WI38 (cell line): ENCODE results near the gene NECAB3.
"Not testable (repeated sequence)": the region's sequence is repeated elsewhere in the genome, so short reads cannot be mapped to it uniquely, and the experiment has no call there.

Experiments
- H3K4me3 ChIP-seq: 2 replicates; pipeline ENCODE4 v1.5.1; 2011; ENCODE audit warnings: low read depth, mild to moderate bottlenecking, control low read depth, low read length
- TF ChIP-seq, protein P1 (sequence below): IDR thresholded peaks from 2 replicates; pipeline ENCODE4 v1.5.1; 2012; ENCODE audit warnings: low read depth, mild to moderate bottlenecking, control low read depth, low read length

Gene NECAB3

DNA sequence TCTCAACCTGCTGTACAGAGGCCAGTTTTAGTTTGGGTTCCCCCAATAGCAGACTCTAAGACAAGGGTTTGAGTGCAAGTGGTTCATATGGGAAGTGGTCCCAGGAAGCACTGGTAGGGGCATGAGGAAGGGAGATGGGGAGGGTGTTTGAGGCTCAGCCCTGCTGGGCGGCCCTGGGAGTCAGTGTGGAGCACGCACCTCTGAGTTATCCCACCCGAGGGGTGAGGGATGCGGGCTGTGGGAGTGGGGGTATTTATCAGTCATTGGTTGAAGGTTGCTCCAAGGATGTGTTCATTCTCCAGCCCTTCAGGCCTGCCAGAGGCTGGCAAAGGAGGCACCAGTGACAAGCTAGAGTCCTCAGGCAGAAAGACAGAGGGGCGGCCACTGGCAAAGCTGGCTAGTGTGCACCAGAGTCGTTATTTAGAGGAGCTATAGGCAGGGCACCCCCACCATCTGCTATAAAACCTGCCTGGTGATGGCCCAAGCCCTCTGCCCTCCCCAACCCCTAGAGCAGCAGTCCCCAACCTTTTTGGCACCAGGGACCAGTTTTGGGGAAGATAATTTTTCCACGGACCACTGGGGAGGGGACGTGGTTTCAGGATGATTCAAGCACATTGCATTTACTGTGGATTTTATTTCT, 29.4 kb upstream of the NECAB3 start:
- TF ChIP-seq, protein P1, sequence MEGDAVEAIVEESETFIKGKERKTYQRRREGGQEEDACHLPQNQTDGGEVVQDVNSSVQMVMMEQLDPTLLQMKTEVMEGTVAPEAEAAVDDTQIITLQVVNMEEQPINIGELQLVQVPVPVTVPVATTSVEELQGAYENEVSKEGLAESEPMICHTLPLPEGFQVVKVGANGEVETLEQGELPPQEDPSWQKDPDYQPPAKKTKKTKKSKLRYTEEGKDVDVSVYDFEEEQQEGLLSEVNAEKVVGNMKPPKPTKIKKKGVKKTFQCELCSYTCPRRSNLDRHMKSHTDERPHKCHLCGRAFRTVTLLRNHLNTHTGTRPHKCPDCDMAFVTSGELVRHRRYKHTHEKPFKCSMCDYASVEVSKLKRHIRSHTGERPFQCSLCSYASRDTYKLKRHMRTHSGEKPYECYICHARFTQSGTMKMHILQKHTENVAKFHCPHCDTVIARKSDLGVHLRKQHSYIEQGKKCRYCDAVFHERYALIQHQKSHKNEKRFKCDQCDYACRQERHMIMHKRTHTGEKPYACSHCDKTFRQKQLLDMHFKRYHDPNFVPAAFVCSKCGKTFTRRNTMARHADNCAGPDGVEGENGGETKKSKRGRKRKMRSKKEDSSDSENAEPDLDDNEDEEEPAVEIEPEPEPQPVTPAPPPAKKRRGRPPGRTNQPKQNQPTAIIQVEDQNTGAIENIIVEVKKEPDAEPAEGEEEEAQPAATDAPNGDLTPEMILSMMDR, result no peak

DNA sequence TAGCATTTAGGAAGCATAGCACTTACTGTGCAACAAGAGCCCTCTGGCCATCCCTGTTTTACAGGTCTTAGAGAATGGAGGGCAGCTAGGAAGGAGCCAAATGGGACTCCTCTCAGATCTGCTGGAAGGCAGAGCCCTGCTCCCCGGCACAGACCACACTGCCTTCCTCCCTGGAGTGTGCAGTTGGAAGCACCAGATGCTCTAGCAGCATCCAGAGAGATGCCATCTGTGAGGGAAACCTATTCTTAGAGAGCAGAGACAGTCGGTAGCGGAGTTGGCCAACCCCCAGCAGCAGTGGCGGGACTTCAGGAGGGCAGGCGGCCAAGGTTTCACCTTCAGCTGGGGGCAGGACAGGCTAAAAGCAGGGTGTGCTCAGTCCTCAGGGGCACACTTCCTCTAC, 28.6 kb upstream of the NECAB3 start:
- no peak overlapping the region for H3K4me3 ChIP-seq

More for the DNA sequence above, 29.4 kb upstream of the NECAB3 start:
- no peak overlapping the region for H3K4me3 ChIP-seq

DNA sequence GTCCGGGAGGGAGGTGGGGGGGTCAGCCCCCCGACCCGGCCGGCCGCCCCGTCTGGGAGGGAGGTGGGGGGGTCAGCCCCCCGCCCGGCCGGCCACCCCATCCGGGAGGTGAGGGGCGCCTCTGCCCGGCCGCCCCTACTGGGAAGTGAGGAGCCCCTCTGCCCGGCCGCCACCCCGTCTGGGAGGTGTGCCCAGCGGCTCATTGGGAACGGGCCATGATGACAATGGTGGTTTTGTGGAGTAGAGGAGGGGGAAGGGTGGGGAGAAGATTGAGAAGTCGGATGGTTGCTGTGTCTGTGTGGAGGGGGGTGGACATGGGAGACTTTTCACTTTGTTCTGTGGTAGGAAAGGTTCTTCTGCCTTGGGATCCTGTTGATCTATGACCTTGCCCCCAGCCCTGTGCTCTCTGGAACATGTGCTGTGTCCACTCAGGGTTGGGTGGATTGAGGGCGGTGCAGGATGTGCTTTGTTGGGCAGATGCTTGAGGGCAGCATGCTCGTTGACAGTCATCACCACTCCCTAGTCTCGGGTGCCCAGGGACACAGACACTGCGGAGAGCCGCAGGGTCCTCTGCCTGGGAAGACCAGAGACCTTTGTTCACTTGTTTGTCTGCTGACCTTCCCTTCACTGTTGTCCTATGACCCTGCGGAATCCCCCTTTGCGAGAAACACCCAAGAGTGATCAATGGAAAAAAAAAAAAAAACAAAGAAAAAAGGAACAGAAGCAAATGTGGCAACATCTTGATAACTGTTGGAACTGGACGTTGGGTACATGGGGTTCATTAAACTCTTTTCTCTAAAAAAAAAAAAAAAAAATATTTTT, 27.6 kb upstream of the NECAB3 start:
- no peak overlapping the region for H3K4me3 ChIP-seq
- TF ChIP-seq, protein P1, result no peak

More for the DNA sequence above, 28.6 kb upstream of the NECAB3 start:
- TF ChIP-seq, protein P1, result no peak

DNA sequence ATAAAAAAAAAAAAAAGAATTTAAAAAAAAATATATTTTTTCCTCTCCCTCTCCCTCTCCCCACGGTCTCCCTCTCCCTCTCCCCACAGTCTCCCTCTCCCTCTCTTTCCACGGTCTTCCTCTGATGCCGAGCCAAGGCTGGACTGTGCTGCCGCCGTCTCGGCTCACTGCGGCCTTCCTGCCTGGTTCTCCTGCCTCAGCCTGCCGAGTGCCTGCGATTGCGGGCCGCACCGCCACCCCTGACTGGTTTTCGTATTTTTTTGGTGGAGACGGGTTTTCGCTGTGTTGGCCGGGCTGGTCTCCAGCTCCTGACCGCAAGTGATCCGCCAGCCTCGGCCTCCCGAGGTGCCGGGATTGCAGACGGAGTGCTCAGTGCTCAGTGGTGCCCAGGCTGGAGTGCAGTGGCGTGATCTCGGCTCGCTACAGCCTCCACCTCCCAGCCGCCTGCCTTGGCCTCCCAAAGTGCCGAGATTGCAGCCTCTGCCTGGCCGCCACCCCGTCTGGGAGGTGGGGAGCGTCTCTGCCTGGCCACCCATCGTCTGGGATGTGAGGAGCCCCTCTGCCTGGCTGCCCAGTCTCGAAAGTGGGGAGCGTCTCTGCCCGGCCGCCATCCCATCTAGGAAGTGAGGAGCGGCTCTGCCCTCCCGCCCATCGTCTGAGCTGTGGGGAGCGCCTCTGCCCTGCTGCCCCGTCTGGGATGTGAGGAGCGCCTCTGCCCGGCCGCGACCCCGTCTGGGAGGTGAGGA, 26.6 kb upstream of the NECAB3 start:
- not testable (repeated sequence) for H3K4me3 ChIP-seq

DNA sequence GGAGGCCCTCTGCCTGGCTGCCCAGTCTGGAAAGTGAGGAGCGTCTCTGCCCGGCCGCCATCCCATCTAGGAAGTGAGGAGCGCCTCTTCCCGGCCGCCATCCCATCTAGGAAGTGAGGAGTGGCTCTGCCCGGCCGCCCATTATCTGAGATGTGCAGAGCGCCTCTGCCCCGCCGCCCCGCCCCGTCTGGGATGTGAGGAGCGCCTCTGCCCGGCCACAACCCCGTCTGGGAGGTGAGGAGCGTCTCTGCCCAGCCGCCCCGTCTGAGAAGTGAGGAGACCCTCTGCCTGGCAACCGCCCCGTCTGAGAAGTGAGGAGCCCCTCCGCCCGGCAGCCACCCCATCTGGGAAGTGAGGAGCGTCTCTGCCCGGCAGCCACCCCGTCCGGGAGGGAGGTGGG, 24.7 kb upstream of the NECAB3 start:
- not testable (repeated sequence) for H3K4me3 ChIP-seq

DNA sequence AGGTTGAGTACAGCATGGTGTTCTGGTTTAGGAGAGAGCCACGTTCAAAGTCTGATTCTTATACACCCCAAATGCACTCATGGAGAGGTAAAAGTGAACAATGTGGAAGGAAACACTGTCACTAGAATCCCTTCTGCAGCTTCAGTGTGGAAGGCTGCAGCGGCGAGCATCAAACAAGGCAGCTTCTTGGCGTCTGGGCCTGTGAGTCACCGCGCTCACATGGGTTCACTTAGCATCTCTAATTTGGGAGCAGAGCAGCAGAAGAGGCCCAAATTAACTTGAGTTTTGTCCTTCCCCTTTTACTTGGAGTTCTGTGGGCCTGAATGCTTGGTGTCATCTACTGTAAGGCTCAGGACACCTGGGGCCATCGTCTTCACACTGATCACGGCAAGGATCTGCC, 22.9 kb upstream of the NECAB3 start:
- TF ChIP-seq, protein P1, result no peak

DNA sequence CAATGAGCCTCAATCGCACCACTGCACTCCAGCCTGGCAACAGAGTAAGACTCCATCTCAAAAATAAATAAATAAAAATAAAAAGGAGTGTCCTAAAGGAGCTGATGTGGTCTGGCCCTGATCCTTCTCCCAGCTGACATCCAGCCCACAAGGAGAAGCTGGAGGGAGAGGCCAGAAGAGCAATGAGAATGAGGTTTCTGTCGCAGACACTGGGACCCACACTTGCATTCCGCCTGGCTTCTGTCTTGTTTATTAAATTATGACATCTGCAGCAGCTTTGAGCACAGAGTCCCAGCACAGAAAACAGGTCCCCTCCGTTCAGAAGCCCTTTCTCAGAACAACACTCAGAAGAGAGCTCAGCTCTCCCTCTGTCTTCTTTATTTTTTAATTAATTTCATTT, 22.2 kb upstream of the NECAB3 start:
- TF ChIP-seq, protein P1, result no peak
- H3K4me3 ChIP-seq, result no peak overlapping the region

More for the DNA sequence above, 22.9 kb upstream of the NECAB3 start:
- no peak overlapping the region for H3K4me3 ChIP-seq

DNA sequence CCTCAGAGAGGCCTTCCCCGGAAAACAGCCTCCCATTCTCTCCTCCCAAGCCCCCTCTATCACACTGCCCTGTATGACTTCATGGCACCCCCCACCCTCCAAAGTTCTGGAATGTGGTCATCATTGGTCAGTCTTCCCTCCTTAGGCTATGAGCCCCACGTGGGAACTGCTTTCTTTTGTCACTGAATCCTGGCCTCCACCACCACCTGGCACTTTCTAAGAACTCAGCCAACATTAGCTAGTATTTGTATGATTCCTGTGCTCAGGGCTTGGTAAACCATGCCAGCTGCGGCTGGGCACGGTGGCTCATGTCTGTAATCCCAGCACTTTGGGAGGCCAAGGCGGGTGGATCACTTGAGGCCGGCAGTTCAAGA, 20.4 kb upstream of the NECAB3 start:
- H3K4me3 ChIP-seq, result no peak overlapping the region
- TF ChIP-seq, protein P1, result no peak
